SK-N-DZ (cell line): ENCODE measurements around the gene BLACAT1.
A peak's percentile ranks its signal among the peaks of the same experiment; 100 is the strongest.
"Not testable (repeated sequence)": the region's sequence is repeated elsewhere in the genome, so short reads cannot be mapped to it uniquely, and the experiment has no call there.

Source experiments
- DNase-seq: peaks from one replicate; pipeline ENCODE4 v3.0.0-alpha.2; 2015; ENCODE audit warnings: low spot score

The BLACAT1 gene

DNA sequence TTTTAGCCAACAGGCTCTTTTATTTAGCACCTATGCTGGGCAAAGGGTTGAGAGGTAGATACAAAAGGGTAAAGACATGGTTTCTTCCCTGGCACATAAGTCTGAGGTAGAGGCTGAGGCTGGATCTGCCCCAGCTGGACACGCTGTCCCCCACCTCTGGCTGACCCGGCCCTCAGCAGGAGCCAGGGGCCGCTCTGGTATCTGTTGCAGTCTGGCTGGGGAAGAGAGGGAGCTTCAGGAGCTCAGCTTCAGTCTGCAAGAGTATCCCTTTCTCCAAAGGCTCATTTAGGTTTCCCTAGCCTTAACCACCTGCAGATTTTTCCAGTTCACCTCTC, 14.2 kb downstream of the BLACAT1 start:
- DNase-seq, result no peak

GRCh38 chr1:205441318-205441633, 14.6 kb downstream of the BLACAT1 start:
- no peak for DNase-seq

DNA sequence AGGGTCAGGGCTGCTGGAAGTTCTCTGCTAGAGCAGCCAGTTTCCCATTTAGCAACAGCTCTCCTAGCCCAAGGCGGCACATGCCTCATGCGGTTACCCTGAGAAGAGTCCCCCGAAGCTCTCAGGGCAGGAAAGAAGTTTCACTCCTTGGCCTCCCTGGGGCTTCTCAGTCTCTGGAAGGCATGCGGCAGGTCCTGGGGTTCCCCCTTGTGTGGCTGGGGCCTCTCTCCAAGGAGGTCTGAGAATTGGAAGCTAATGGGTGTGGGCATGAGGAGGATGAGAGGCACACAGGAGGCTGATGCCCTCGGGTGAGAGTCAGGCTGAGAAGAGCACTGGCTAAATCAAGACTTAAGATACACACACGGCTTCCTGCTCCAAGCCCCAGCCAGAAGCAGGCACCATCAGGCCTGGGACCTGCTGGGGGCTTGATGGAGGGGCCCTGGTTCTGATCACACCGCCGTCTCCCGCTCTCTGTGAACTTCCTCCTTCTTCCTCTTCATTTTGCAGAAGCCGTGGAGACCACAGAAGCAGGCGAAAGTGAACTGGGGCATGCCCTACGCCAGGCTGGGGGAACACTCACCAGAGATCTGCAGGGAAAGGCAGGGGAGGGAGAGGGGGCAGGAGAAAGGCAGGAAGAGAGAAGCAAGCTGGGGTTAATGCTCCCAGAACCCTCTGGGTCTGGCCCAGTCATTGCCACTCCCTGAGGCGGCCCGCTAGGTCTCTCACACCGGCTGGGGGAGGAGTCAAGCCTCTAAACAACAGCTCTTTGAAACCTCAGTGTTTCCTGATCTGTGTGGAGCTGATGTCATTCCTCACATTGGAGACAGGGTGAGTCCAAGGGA, 15.1 kb downstream of the BLACAT1 start:
- DNase-seq, result no peak

- no peak for DNase-seq
Observed at GRCh38 chr1:205440121-205440475, 15.7 kb downstream of the BLACAT1 start.

- peak; percentile 52 for DNase-seq
Observed at GRCh38 chr1:205438213-205439158, 17.4 kb downstream of the BLACAT1 start.

DNA sequence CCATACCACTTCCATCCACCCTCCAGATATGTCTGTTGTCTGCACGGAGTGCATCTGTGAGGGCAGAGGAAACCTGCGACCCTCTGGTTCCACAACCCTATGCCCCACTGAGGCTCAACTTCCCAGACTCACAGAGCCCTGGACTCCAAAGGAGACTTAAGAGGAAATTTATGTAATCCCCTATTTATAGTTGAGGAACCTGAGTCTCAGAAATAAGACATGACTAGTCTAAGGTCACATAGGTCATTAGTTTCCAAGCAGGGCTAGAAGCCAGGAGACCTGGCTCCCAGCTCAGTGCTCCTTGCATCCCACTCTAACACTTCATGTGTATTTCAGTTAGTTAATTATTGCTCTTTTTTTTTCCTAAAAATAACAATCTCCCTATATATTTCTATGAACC, 18.3 kb downstream of the BLACAT1 start:
- DNase-seq, result no peak

DNA sequence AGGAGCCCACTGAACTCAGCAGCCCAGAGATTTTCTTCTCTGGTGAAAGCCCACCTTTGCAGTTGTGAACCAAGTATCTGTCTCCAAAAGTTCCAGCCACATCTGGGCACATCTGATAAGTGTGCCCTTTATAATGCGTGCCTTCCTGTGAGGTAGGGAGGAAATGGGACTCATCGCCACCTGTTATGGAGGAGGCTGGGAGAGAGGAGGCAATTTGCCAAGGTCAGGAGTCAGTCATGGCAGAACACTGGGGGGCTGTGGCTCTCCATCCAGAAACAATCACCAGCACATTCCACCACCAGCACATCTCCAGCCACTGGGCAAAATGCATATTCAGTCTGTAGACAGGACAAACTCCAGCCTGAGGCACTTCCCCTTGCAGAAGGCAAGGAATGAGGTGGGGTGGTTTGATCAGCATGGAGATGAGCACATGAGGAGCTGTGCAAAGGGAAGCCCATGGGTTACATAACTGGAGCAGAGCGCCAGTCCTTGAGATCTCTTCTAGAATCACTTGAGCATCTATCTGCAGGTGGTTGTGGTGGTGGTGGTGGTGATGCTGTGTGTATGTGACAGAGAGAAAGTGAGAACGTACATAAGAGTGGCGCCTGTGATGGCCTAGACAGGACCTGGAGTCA, 19.0 kb downstream of the BLACAT1 start:
- DNase-seq, result no peak

- peak; percentile 72 for DNase-seq
Observed at GRCh38 chr1:205435578-205436573, 20.0 kb downstream of the BLACAT1 start.

GRCh38 chr1:205434738-205435137, 21.1 kb downstream of the BLACAT1 start:
- peak; percentile 24 for DNase-seq

- DNase-seq, result not testable (repeated sequence)
Observed at GRCh38 chr1:205432692-205433091, 23.2 kb downstream of the BLACAT1 start.

- DNase-seq, result no peak
Observed at GRCh38 chr1:205432116-205432515, 23.7 kb downstream of the BLACAT1 start.

GRCh38 chr1:205430696-205431305, 25.0 kb downstream of the BLACAT1 start:
- DNase-seq, result peak; percentile 50

DNA sequence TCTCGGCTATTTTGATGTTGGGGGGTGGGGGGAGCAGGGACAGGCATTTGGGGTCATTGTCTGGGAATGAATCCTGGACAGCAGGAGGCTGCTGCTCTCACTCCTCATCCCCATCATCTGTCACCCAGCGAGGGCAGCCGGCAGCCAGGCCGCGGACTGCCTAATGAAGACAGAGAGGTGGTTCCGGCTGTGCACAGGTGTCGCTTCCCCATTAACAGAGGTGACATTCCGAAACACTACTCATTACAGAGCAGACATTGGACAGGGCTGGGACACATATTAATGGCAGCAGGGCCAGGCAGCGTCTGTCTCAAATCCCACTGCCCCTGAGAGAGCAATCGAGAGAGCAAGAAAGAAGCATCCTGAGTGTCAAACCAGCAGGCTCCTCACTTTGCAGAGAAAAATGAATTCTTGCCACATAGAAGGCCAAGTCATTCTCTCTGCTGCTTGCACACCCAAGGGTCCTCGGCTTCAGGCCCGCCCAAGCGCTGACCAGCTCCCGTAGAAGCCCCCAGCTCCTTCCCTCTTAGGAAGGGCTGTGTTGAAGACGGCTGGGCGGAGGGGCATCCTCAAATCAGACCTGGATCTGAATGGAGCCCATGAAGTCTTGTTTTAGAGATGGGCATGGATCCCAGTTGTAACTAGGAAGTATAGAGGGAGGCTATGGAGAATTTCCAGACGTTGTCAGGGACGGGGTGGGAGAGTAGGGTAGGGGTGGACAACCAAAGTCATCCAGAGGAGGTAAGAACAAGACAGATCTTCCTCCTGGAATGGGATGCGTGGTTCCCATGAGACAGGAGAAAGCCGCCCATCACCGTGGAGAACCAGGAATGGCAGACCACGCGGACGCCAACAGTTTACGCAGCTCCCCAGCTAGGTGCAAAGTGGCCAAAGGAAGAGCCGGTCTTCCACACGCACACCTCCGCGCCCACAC, 25.8 kb downstream of the BLACAT1 start:
- DNase-seq, result no peak

- no peak for DNase-seq
Observed at GRCh38 chr1:205424901-205425600, 30.8 kb downstream of the BLACAT1 start.

GRCh38 chr1:205423814-205424399, 31.9 kb downstream of the BLACAT1 start:
- no peak for DNase-seq

GRCh38 chr1:205422993-205423642, 32.7 kb downstream of the BLACAT1 start:
- no peak for DNase-seq

DNA sequence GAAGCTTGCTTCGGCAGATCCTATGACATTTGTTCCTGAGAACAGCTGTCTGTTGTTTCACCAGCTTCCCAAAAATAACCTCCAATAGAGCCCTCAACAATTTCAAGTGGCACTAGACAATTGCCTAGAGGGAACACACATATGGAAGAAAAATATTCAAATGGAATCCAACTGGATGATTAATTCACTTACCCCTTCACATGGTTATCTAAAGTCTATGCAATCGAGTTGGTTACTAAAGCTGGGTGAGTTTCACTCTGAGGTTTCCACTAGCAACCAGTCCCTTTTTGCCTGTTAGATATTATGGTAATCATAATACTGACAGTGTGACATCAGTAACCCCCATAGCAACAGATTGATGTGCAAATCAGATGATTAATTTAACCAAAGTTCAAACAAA, 34.0 kb downstream of the BLACAT1 start, which contains the start of gene LEMD1:
Gene LEMD1, minus strand, starts transcription at position 259 of the 400 bp plus-strand sequence. CDS start 1,520 bp downstream, outside the sequence.
- no peak for DNase-seq

GRCh38 chr1:205420938-205421337, 34.9 kb downstream of the BLACAT1 start:
- DNase-seq, result no peak
